H9 (cell line): ENCODE results near the gene DMAC2L. TPM values are rescaled to one million over a fixed set of nuclear protein-coding genes. Genes with fewer than 3 reads are reported as not detected.

Experiments
- DNase-seq: peaks from one replicate; pipeline ENCODE4 v3.0.0-alpha.2; 2017
- H2AFZ ChIP-seq: one replicate; pipeline ENCODE4 v1.6.1; 2013; ENCODE audit warnings: mild to moderate bottlenecking, low read length, control low read depth, moderate library complexity
- H2AK5ac ChIP-seq: 2 replicates; pipeline ENCODE4 v1.6.1; 2013; ENCODE audit warnings: low read length, control low read depth, mixed read lengths; ENCODE audit not compliant: insufficient read length
- H2BK120ac ChIP-seq: one replicate; pipeline ENCODE4 v1.6.1; 2013; ENCODE audit warnings: low read depth, mild to moderate bottlenecking, low read length, control low read depth, inconsistent platforms; ENCODE audit not compliant: poor library complexity, severe bottlenecking
- H2BK12ac ChIP-seq: 2 replicates; pipeline ENCODE4 v1.6.1; 2013; ENCODE audit warnings: low read length, control low read depth, mixed read lengths, low read depth; ENCODE audit not compliant: insufficient read length
- H2BK15ac ChIP-seq: 2 replicates; pipeline ENCODE4 v1.6.1; 2013; ENCODE audit warnings: low read depth, low read length, control low read depth
- H2BK20ac ChIP-seq: one replicate; pipeline ENCODE4 v1.6.1; 2013; ENCODE audit warnings: low read depth, mild to moderate bottlenecking, low read length, control low read depth, inconsistent platforms; ENCODE audit not compliant: poor library complexity, severe bottlenecking
- H2BK5ac ChIP-seq: 2 replicates; pipeline ENCODE4 v1.6.1; 2013; ENCODE audit warnings: low read length, control low read depth, mixed read lengths; ENCODE audit not compliant: insufficient read length
- H3K14ac ChIP-seq: 2 replicates; pipeline ENCODE4 v1.6.1; 2013; ENCODE audit warnings: low read length, control low read depth; ENCODE audit not compliant: insufficient read depth
- H3K18ac ChIP-seq: 2 replicates; pipeline ENCODE4 v1.6.1; 2013; ENCODE audit warnings: low read depth, mild to moderate bottlenecking, mixed read lengths, low read length, control low read depth; ENCODE audit not compliant: insufficient read length
- H3K23ac ChIP-seq: 2 replicates; pipeline ENCODE4 v1.6.1; 2013; ENCODE audit warnings: low read length, control low read depth, mixed read lengths, low read depth; ENCODE audit not compliant: insufficient read length
- H3K23me2 ChIP-seq: 2 replicates; pipeline ENCODE4 v1.6.1; 2013; ENCODE audit warnings: low read depth, mild to moderate bottlenecking, mixed read lengths, low read length, control low read depth; ENCODE audit not compliant: insufficient read length, poor library complexity, severe bottlenecking
- H3K27ac ChIP-seq: 2 replicates; pipeline ENCODE4 v1.5.1; 2013; ENCODE audit warnings: low read length, control low read depth, mixed read lengths, low read depth; ENCODE audit not compliant: insufficient read length
- H3K27me3 ChIP-seq: 2 replicates; pipeline ENCODE4 v1.6.1; 2013; ENCODE audit warnings: low read length, control low read depth, inconsistent platforms; ENCODE audit not compliant: insufficient read depth
- H3K4ac ChIP-seq: 2 replicates; pipeline ENCODE4 v1.6.1; 2013; ENCODE audit warnings: low read depth, mild to moderate bottlenecking, control low read depth, inconsistent platforms, low read length, moderate library complexity
- H3K4me1 ChIP-seq: 2 replicates; pipeline ENCODE4 v1.6.1; 2013; ENCODE audit warnings: low read length, control low read depth, inconsistent platforms; ENCODE audit not compliant: insufficient read depth
- H3K4me2 ChIP-seq: 2 replicates; pipeline ENCODE4 v1.6.1; 2013; ENCODE audit warnings: low read length, control low read depth, mixed read lengths; ENCODE audit not compliant: insufficient read length, insufficient read depth
- H3K56ac ChIP-seq: 2 replicates; pipeline ENCODE4 v1.6.1; 2013; ENCODE audit warnings: low read depth, mild to moderate bottlenecking, mixed read lengths, low read length, control low read depth; ENCODE audit not compliant: insufficient read length
- H3K79me1 ChIP-seq: 2 replicates; pipeline ENCODE4 v1.6.1; 2013; ENCODE audit warnings: low read depth, mild to moderate bottlenecking, moderate library complexity, low read length, control low read depth, inconsistent platforms; ENCODE audit not compliant: insufficient read depth, poor library complexity, severe bottlenecking
- H3K79me2 ChIP-seq: 2 replicates; pipeline ENCODE4 v1.6.1; 2013; ENCODE audit warnings: low read length, control low read depth, inconsistent platforms; ENCODE audit not compliant: insufficient read depth
- H3K9ac ChIP-seq: 2 replicates; pipeline ENCODE4 v1.6.1; 2013; ENCODE audit warnings: low read length, control low read depth, mixed read lengths; ENCODE audit not compliant: insufficient read length; ENCODE audit errors: extremely low read depth
- H3K9me3 ChIP-seq: one replicate; pipeline ENCODE4 v1.6.1; 2013; ENCODE audit warnings: low read depth, low read length, inconsistent platforms; ENCODE audit not compliant: control insufficient read depth
- H3T11ph ChIP-seq: one replicate; pipeline ENCODE4 v1.6.1; 2013; ENCODE audit warnings: mild to moderate bottlenecking, low read length, control low read depth, inconsistent platforms
- H4K20me1 ChIP-seq: one replicate; pipeline ENCODE4 v1.6.1; 2013; ENCODE audit not compliant: control insufficient read depth, insufficient read length, insufficient read depth
- H4K5ac ChIP-seq: 2 replicates; pipeline ENCODE4 v1.6.1; 2013; ENCODE audit warnings: low read depth, mild to moderate bottlenecking, mixed read lengths, low read length, control low read depth; ENCODE audit not compliant: insufficient read length
- H4K8ac ChIP-seq: replicated peaks from 2 replicates; pipeline ENCODE4 v1.6.1; 2013; ENCODE audit warnings: low read length, control low read depth, mixed read lengths, low read depth; ENCODE audit not compliant: insufficient read length
- H4K91ac ChIP-seq: 2 replicates; pipeline ENCODE4 v1.6.1; 2013; ENCODE audit warnings: low read depth, mild to moderate bottlenecking, moderate library complexity, mixed read lengths, low read length, control low read depth; ENCODE audit not compliant: insufficient read length
- H3K27ac Mint-ChIP-seq, 3 experiments: 2 replicates in 2 of 3; 3 replicates in 1 of 3; pipeline ENCODE4 v1.8.0; 2020 to 2021; ENCODE audit warnings: mixed read lengths in 3 of 3, mild to moderate bottlenecking in 1 of 3, moderate library complexity in 1 of 3
- H3K27me3 Mint-ChIP-seq: 2 replicates; pipeline ENCODE4 v1.8.0; 2021; ENCODE audit warnings: low read depth, mild to moderate bottlenecking, moderate library complexity, mixed read lengths
- H3K36me3 Mint-ChIP-seq, 3 experiments: 2 replicates in 2 of 3; 3 replicates in 1 of 3; pipeline ENCODE4 v1.8.0; 2020 to 2021; ENCODE audit warnings: low read depth in 3 of 3, mixed read lengths in 3 of 3; ENCODE audit not compliant: insufficient read depth in 1 of 3
- H3K4me1 Mint-ChIP-seq, 2 experiments: 2 replicates each; pipeline ENCODE4 v1.8.0; 2020; ENCODE audit warnings: mixed read lengths in 2 of 2
- H3K4me3 Mint-ChIP-seq, 2 experiments: 2 replicates in 1 of 2; 3 replicates in 1 of 2; pipeline ENCODE4 v1.8.0; 2020 to 2021; ENCODE audit warnings: mild to moderate bottlenecking in 2 of 2, mixed read lengths in 2 of 2, moderate library complexity in 1 of 2
- H3K9me3 Mint-ChIP-seq, 2 experiments: 2 replicates in 1 of 2; 3 replicates in 1 of 2; pipeline ENCODE4 v1.8.0; 2020; ENCODE audit warnings: mild to moderate bottlenecking in 2 of 2, mixed read lengths in 2 of 2, moderate library complexity in 1 of 2
- WGBS: extraction: QIAGEN DNeasy Blood & Tissue Kit; methylation state at CpG from one replicate; pipeline ENCODE4 v1.1.7; 2013; ENCODE audit warnings: missing lambda C conversion rate, low lambda C conversion rate, mixed read lengths; ENCODE audit not compliant: insufficient read length; ENCODE audit errors: extremely low coverage; 5-methylcytosine and 5-hydroxymethylcytosine counted together
- microRNA-seq: library from miRNA; unstranded; fragments of <30 nt; microRNA quantifications from one replicate; pipeline ENCODE4, GENCODE V29; 2020; ENCODE audit warnings: borderline microRNAs expressed
- total RNA-seq: library from RNA; stranded (reverse); gene quantifications from 2 replicates; pipeline ENCODE4 v1.2.1, GENCODE V29; 2021
- TF ChIP-seq, protein P1 (sequence below): fragments of 200-600 bp; sonication (generic); conservative IDR thresholded peaks from 3 replicates; pipeline ENCODE4 v1.8.0; 2021; ENCODE audit warnings: antibody characterized with exemption, mild to moderate bottlenecking

DMAC2L gene
- total RNA-seq, 1 experiment from 2014 or later, result 22.4 TPM

DNA sequence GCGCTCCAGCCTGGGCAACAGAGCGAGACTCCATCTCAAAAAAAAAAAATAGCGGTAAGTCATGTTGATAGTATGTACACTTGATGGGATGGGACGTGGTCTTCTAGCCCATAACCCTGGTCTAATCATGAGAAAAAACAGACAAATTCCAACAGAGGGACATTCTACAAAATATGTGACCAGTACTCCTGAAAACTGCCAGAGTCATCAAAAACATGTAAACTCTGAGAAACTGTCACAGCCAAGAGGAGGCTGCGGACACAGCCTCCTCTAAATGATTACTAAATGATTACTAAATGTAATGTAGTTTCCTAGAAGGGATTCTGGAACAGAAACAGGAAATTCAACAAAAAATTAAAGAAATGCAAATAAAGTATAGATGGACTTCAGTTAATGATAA is 63.6 kb downstream of the DMAC2L start:
- no peaks in the 10 kb centered on the region for H3K27me3 ChIP-seq
- no peak overlapping the region for H2AK5ac ChIP-seq
- Mint-ChIP-seq H3K36me3 (no peaks in the 10 kb centered on the region), H3K4me3 (no peak overlapping the region), H3K27ac (no peak overlapping the region), H3K27me3 (peaks cover 4% of the 10 kb centered on the region; the same call in 1 of the 2 replicates), H3K9me3 (no peaks in the 10 kb centered on the region), H3K4me1 (no peaks in the 10 kb centered on the region)
- H3K23ac ChIP-seq, result no peak overlapping the region
- no peak overlapping the region for H3K18ac ChIP-seq
- H4K91ac ChIP-seq, result no peak overlapping the region
- no peaks in the 10 kb centered on the region for H3K79me2 ChIP-seq
- no peak overlapping the region for H3K27ac ChIP-seq
- no peaks in the 10 kb centered on the region for H3K23me2 ChIP-seq
- H3K4ac ChIP-seq, result no peak overlapping the region
- no peak for DNase-seq
- no peak overlapping the region for H3K9ac ChIP-seq
- TF ChIP-seq, protein P1, sequence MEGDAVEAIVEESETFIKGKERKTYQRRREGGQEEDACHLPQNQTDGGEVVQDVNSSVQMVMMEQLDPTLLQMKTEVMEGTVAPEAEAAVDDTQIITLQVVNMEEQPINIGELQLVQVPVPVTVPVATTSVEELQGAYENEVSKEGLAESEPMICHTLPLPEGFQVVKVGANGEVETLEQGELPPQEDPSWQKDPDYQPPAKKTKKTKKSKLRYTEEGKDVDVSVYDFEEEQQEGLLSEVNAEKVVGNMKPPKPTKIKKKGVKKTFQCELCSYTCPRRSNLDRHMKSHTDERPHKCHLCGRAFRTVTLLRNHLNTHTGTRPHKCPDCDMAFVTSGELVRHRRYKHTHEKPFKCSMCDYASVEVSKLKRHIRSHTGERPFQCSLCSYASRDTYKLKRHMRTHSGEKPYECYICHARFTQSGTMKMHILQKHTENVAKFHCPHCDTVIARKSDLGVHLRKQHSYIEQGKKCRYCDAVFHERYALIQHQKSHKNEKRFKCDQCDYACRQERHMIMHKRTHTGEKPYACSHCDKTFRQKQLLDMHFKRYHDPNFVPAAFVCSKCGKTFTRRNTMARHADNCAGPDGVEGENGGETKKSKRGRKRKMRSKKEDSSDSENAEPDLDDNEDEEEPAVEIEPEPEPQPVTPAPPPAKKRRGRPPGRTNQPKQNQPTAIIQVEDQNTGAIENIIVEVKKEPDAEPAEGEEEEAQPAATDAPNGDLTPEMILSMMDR, result no peak
- H3K4me2 ChIP-seq, result no peak overlapping the region
- no peaks in the 10 kb centered on the region for H3K4me1 ChIP-seq
- H2BK5ac ChIP-seq, result no peak overlapping the region
- H3T11ph ChIP-seq, result no peak overlapping the region
- no peaks in the 10 kb centered on the region for H4K20me1 ChIP-seq
- H2AFZ ChIP-seq, result no peak overlapping the region
- WGBS, result no CpG with 5 or more reads among the region's 5 CpGs
- no peak overlapping the region for H2BK120ac ChIP-seq
- H4K8ac ChIP-seq, result no peak overlapping the region
- no peak overlapping the region for H3K56ac ChIP-seq
- H4K5ac ChIP-seq, result no peak overlapping the region
- no peak overlapping the region for H2BK20ac ChIP-seq
- H2BK12ac ChIP-seq, result no peak overlapping the region
- H3K79me1 ChIP-seq, result no peaks in the 10 kb centered on the region
- H3K9me3 ChIP-seq, result no peaks in the 10 kb centered on the region
- H2BK15ac ChIP-seq, result no peak overlapping the region
- no peak overlapping the region for H3K14ac ChIP-seq

Small RNA genes within 50 kb of the gene (microRNA-seq; reads per million reads assigned to microRNA genes)
- gene MIR4504, result 0.35 reads per million

Other genes with a start within 250 kb of the DMAC2L start
- 13.5 and 13.7 TPM in 2 replicates for gene VCPKMT, start 195.8 kb upstream of the DMAC2L start, total RNA-seq
- 9.4 and 9.6 TPM in 2 replicates for gene SOS2, start 80.7 kb upstream of the DMAC2L start, total RNA-seq
- 22.6 and 24.8 TPM in 2 replicates for gene L2HGDH, start 95 bp upstream of the DMAC2L start, total RNA-seq
- 0.72 and 1.8 TPM in 2 replicates for gene CDKL1, start 84.6 kb downstream of the DMAC2L start, total RNA-seq
- gene MAP4K5, start 220.2 kb downstream of the DMAC2L start, total RNA-seq, result 42.7 and 43.9 TPM in 2 replicates
- gene ATL1, start 247.8 kb downstream of the DMAC2L start, total RNA-seq, result 3.0 and 3.2 TPM in 2 replicates